HCT116 (cell line): ENCODE results near the gene PRMT2. TPM values are rescaled to one million over a fixed set of nuclear protein-coding genes. Genes with fewer than 3 reads are reported as not detected.

Experiments used
- ATAC-seq: fragments of 200-7000 bp; cut with Tn5 transposase; 2 replicates; pipeline ENCODE4 v1.9.1; 2020; ENCODE audit warnings: mild to moderate bottlenecking, moderate library complexity
- BruUV-seq: library from RNA; stranded (reverse); fragments of 400-500 nt; replicated peaks from 2 replicates; lab custom pipeline; 2021; lab: Mats Ljungman, UMichigan
- CTCF ChIA-PET: fragments of 300-600 bp; sonication (Branson Sonifier 250); formaldehyde crosslinking; loops from one replicate; lab custom pipeline; 2021; ENCODE audit warnings: antibody characterized with exemption; lab: Charles Lee
- POLR2A ChIA-PET: fragments of 300-600, 350-600 bp; sonication (Branson Sonifier 250); formaldehyde crosslinking; loops from one replicate; lab custom pipeline; 2021; ENCODE audit warnings: antibody characterized with exemption; lab: Charles Lee
- RAD21 ChIA-PET, 2 experiments: fragments of 300-600 bp; sonication (Branson Sonifier 250); formaldehyde crosslinking; loops; one replicate each; lab custom pipeline; 2023; ENCODE audit warnings: low total read pairs in 2 of 2; ENCODE audit not compliant: uncharacterized antibody in 2 of 2, unreplicated experiment in 2 of 2, low non-redundant PET in 1 of 2; lab: Charles Lee
- DNase-seq: peaks from one replicate; pipeline ENCODE4 v3.0.0-alpha.2; 2010; ENCODE audit warnings: low read depth, low spot score
- H2AFZ ChIP-seq: fragments of 200-600 bp; shearing (Covaris generic), sonication (generic); 2 replicates; pipeline ENCODE4 v1.6.1; 2017; ENCODE audit warnings: low read depth, mixed run types, mixed read lengths, antibody characterized with exemption, low read length; ENCODE audit not compliant: poor library complexity, severe bottlenecking
- H3K27ac ChIP-seq: 2 replicates; pipeline ENCODE4 v1.5.1; 2012; ENCODE audit warnings: low read depth, low read length
- H3K27me3 ChIP-seq: fragments of 200-600 bp; sonication (generic); 2 replicates; pipeline ENCODE4 v1.6.1; 2016; ENCODE audit warnings: mixed run types, low read length, mixed read lengths; ENCODE audit not compliant: insufficient read depth
- H3K36me3 ChIP-seq, 2 experiments: fragments of 200-500 bp in 1 of 2; fragments of 200-600 bp in 1 of 2; sonication (Bioruptor generic) in 1 of 2; sonication (generic) in 1 of 2; 2 replicates each; pipeline versions ENCODE4 v1.5.1 to v1.6.1; 2014 to 2016; ENCODE audit warnings: low read length in 2 of 2, inconsistent platforms in 1 of 2, mixed read lengths in 1 of 2, mixed run types in 1 of 2; ENCODE audit not compliant: insufficient read depth in 2 of 2, control insufficient read depth in 1 of 2
- H3K4me1 ChIP-seq, 2 experiments: fragments of 200-600 bp in 1 of 2; sonication (generic) in 1 of 2; 2 replicates each; pipeline versions ENCODE4 v1.5.1 to v1.6.1; 2012 to 2017; ENCODE audit warnings: low read length in 2 of 2, inconsistent platforms in 1 of 2, mild to moderate bottlenecking in 1 of 2, mixed read lengths in 1 of 2, mixed run types in 1 of 2, moderate library complexity in 1 of 2; ENCODE audit not compliant: insufficient read depth in 2 of 2, control insufficient read depth in 1 of 2
- H3K4me2 ChIP-seq: fragments of 200-600 bp; sonication (generic); 2 replicates; pipeline ENCODE4 v1.6.1; 2017; ENCODE audit warnings: mixed run types, low read length, mixed read lengths
- H3K4me3 ChIP-seq, 2 experiments: fragments of 200-600 bp in 1 of 2; sonication (generic) in 1 of 2; replicated peaks in 1 of 2; 2 replicates each; pipeline ENCODE4 v1.5.1; 2011 to 2016; ENCODE audit warnings: low read length in 2 of 2, control low read depth in 1 of 2, low read depth in 1 of 2, mild to moderate bottlenecking in 1 of 2, mixed read lengths in 1 of 2, mixed run types in 1 of 2
- H3K79me2 ChIP-seq: fragments of 200-600 bp; sonication (generic); 2 replicates; pipeline ENCODE4 v1.6.1; 2017; ENCODE audit warnings: mild to moderate bottlenecking, mixed run types, low read length, moderate library complexity, mixed read lengths; ENCODE audit not compliant: insufficient read depth
- H3K9ac ChIP-seq: fragments of 200-600 bp; sonication (generic); 2 replicates; pipeline ENCODE4 v1.6.1; 2016; ENCODE audit warnings: low read length, mixed read lengths
- H3K9me2 ChIP-seq: fragments of 200-600 bp; sonication (generic), shearing (Covaris generic); 2 replicates; pipeline ENCODE4 v1.6.1; 2017; ENCODE audit warnings: mixed run types, mild to moderate bottlenecking, moderate library complexity; ENCODE audit not compliant: insufficient read depth
- H3K9me3 ChIP-seq, 2 experiments: fragments of 200-500 bp in 1 of 2; fragments of 200-600 bp in 1 of 2; sonication (Bioruptor generic) in 1 of 2; sonication (generic) in 1 of 2; 2 replicates each; pipeline ENCODE4 v1.6.1; 2014 to 2017; ENCODE audit warnings: low read length in 2 of 2, mixed read lengths in 2 of 2, inconsistent platforms in 1 of 2, low read depth in 1 of 2, mild to moderate bottlenecking in 1 of 2, mixed run types in 1 of 2, moderate library complexity in 1 of 2; ENCODE audit not compliant: control insufficient read depth in 1 of 2, insufficient read depth in 1 of 2
- H4K20me1 ChIP-seq: fragments of 200-600 bp; sonication (generic), shearing (Covaris generic); 2 replicates; pipeline ENCODE4 v1.6.1; 2017; ENCODE audit warnings: mixed run types, mild to moderate bottlenecking, moderate library complexity; ENCODE audit not compliant: insufficient read depth
- ELF1 ChIP-seq: IDR thresholded peaks from 2 replicates; pipeline ENCODE4 v1.6.1; 2012; ENCODE audit warnings: low read depth, borderline replicate concordance
- EZH2 ChIP-seq: fragments of 200-600 bp; sonication (generic); IDR thresholded peaks from 2 replicates; pipeline ENCODE4 v1.6.1; 2017; ENCODE audit warnings: antibody characterized with exemption, mixed run types
- FOSL1 ChIP-seq: IDR thresholded peaks from 2 replicates; pipeline ENCODE4 v1.6.1; 2012; ENCODE audit warnings: low read depth
- JUND ChIP-seq: IDR thresholded peaks from 2 replicates; pipeline ENCODE4 v1.6.1; 2012
- RAD21 ChIP-seq: IDR thresholded peaks from 2 replicates; pipeline ENCODE4 v1.6.1; 2012; ENCODE audit warnings: low read depth, mild to moderate bottlenecking
- SIN3A ChIP-seq: IDR thresholded peaks from 2 replicates; pipeline ENCODE4 v1.6.1; 2012; ENCODE audit warnings: low read depth
- SRF ChIP-seq: IDR thresholded peaks from 2 replicates; pipeline ENCODE4 v1.6.1; 2012; ENCODE audit warnings: low read depth
- TCF7L2 ChIP-seq: IDR thresholded peaks from 2 replicates; pipeline ENCODE4 v1.7.0; 2011; ENCODE audit warnings: borderline replicate concordance, inconsistent platforms; ENCODE audit not compliant: insufficient read depth, insufficient read length; ENCODE audit errors: extremely low read depth
- YY1 ChIP-seq: IDR thresholded peaks from 2 replicates; pipeline ENCODE4 v1.6.1; 2011; ENCODE audit warnings: low read length, low read depth, moderate library complexity, mild to moderate bottlenecking; ENCODE audit not compliant: insufficient replicate concordance; ENCODE audit errors: extremely low read depth
- ZNF274 ChIP-seq: fragments of 200-500 bp; sonication (Bioruptor generic); IDR thresholded peaks from 2 replicates; pipeline ENCODE4 v1.6.1; 2014; ENCODE audit warnings: mild to moderate bottlenecking, low read depth, low read length, inconsistent platforms
- intact Hi-C: fragments of 100-400 bp; cut with micrococcal nuclease; formaldehyde crosslinking; loops from 2 replicates; pipeline ENCODE4 v1.10.0; 2022
- total RNA-seq: library from RNA; stranded (reverse); gene quantifications from one replicate; pipeline ENCODE4 v1.2.1, GENCODE V29; 2021; ENCODE audit not compliant: unreplicated experiment

PRMT2 gene
- total RNA-seq, 1 experiment from 2014 or later: 59.1 TPM

DNA sequence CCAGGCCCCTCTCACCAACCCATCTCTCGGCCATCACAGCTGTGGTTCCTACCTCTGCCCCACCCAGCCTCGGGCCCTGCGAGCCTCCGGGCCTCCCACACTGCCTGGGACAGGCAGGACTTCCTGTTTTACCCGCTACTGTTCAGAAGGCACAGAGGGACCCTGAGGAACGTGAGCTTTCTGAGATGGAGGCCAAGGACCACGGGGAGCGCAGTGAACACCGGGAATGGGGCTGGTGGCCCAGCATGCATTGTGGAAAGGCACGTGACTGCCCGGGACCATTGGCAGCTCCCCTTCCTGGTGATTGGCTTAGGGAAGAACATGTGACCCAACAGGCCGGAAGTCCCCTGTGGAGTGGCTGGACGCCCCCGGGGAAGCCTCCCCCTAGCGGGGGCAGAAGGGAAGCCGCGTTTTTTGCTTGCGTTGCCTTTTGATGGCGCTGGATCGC is 37.6 kb upstream of the PRMT2 start:
- no peak overlapping the region for H2AFZ ChIP-seq
- no peaks in the 10 kb centered on the region for H3K9me2 ChIP-seq
- BruUV-seq: no TSS peak
- POLR2A ChIA-PET: no interaction called here
- H3K4me1 ChIP-seq: no peaks in the 10 kb centered on the region
- no peak for ATAC-seq
- no peak overlapping the region for H3K4me3 ChIP-seq
- DNase-seq: no peak
- TF ChIP-seq SRF: no peak
- TF ChIP-seq FOSL1: no peak
- no peak for TF ChIP-seq ELF1
- no peak for TF ChIP-seq JUND
- no peak for TF ChIP-seq RAD21
- no peak for TF ChIP-seq SIN3A
- TF ChIP-seq TCF7L2: no peak
- TF ChIP-seq ZNF274: no peak
- TF ChIP-seq YY1: no peak
- no peak for TF ChIP-seq EZH2
- H4K20me1 ChIP-seq: no peaks in the 10 kb centered on the region
- no peaks in the 10 kb centered on the region for H3K27me3 ChIP-seq
- no peak overlapping the region for H3K9ac ChIP-seq
- no peaks in the 10 kb centered on the region for H3K36me3 ChIP-seq
- H3K9me3 ChIP-seq: peaks cover 8 to 14% of the 10 kb centered on the region in 2 experiments; a peak in 2 of 4 replicates
- CTCF ChIA-PET: no interaction called here
- intact Hi-C loops: no loop called here
- no peaks in the 10 kb centered on the region for H3K79me2 ChIP-seq
- RAD21 ChIA-PET: no interaction called here
- H3K27ac ChIP-seq: no peak overlapping the region
- no peak overlapping the region for H3K4me2 ChIP-seq
